IPS-18c (cell line): ENCODE data around the gene PHLDB1.

Source experiments
- H3K4me3 ChIP-seq: 2 replicates; pipeline ENCODE4 v1.7.0; 2013; ENCODE audit warnings: low read depth, mild to moderate bottlenecking, low read length, moderate library complexity; ENCODE audit not compliant: insufficient read depth
- H3K9me3 ChIP-seq: one replicate; pipeline ENCODE4 v1.6.1; 2013; ENCODE audit warnings: mild to moderate bottlenecking, low read length, moderate library complexity; ENCODE audit not compliant: control insufficient read depth, insufficient read depth

Gene PHLDB1

DNA sequence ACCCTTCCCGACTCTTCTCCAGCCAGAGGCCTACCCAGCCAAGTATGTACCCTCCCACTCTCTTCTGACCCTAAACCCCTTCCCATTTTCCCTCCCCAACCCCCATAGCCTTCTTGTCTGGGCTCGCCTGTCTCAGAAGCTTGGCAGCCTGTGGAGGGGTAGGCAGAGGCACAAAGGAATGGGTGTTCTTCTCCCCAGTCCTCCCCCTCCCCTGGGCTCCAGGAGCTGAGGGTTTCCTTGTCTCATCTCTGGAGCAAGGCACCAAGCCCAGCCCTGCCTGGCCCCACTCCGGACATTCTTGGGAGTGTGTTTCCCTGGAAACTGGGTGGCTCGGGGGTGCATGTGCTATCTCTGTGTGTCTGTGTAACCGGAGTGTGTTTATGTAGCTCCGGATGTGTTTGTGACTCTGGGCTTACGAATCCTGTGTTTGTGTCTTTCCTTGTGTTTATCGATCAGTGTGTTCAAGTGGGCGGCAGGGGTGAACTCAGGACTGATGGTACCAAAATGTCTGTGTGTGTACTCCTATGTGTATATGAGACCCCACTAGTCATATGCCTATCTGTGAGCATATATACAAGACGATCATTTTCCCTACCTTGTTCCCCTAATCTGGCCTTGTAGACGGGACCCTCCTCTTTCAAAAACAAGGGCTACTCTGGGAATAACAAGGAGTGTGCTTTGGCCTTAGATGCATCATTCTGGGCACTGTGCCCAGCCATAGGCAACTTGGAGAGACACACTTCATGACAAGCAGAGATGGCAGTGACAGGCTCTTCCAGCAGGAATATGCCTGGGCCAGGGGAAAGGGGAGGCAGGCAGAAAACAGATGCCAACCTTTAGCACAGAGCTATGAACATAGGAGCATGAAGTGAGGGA, 10.9 kb downstream of the PHLDB1 start:
- Histone ChIP-seq H3K4me3 (no peak overlapping the region), H3K9me3 (no peaks in the 10 kb centered on the region)

DNA sequence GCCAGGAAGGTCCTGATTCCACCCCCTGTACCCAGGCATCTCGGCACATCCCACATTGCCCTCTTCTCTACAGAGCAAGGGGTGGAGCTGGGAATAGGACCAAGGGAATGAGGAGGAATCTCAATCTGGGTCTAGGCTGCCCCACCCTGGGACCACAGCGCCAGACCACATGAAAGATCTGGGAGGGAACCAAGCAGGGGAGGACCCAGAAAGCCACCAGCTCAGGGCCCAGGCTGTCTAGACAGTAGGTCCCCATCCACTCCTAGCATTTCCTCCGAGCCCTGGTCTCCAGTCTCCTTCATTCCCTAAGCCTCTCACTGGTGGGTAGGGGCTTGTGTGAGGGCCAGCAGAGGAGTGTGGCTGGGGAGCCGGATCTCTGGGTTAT, 11.6 kb downstream of the PHLDB1 start:
- no peak overlapping the region for H3K4me3 ChIP-seq

GRCh38 chr11:118619444-118620197, 12.2 kb downstream of the PHLDB1 start:
- no peaks in the 10 kb centered on the region for H3K9me3 ChIP-seq
- H3K4me3 ChIP-seq = no peak overlapping the region

More for the DNA sequence above, 11.6 kb downstream of the PHLDB1 start:
- H3K9me3 ChIP-seq = no peaks in the 10 kb centered on the region

DNA sequence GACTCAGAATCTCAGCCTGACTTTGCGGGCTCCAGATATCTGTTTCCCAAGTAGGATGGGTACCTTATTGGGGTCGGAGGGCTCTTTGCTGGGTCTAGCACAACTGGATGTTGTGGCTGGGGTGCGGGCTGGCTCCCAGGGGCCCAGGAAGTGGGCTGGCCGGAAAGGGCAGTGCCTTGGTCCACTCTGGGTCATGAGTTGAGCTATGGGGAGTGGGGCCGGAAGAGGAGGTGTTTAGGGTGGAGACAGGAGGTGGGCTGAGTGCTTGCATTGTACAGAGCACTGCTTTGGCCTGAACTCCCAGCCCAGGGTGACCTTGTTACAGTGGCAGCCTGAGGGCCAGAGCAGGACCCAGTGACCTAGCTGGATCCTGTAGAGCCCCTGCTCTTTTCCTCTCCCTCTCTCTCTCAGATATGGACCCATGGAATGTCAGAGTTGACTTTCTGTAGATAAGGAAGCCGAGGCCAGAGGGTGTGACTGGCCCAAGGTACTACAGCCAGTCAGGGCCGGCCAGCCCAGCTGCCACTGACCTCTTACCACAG, 13.2 kb downstream of the PHLDB1 start:
- Histone ChIP-seq H3K9me3 (no peaks in the 10 kb centered on the region), H3K4me3 (peak overlapping the region; percentile 81)

GRCh38 chr11:118621071-118621783, 13.8 kb downstream of the PHLDB1 start:
- Histone ChIP-seq H3K4me3 (peak overlapping the region; percentile 81), H3K9me3 (no peaks in the 10 kb centered on the region)

- Histone ChIP-seq H3K4me3 (peak overlapping the region; percentile 81), H3K9me3 (no peaks in the 10 kb centered on the region)
Observed at GRCh38 chr11:118621784-118622375, 14.5 kb downstream of the PHLDB1 start.

- Histone ChIP-seq H3K4me3 (peak overlapping the region; percentile 81), H3K9me3 (no peaks in the 10 kb centered on the region)
Observed at GRCh38 chr11:118622376-118623268, 15.2 kb downstream of the PHLDB1 start.

DNA sequence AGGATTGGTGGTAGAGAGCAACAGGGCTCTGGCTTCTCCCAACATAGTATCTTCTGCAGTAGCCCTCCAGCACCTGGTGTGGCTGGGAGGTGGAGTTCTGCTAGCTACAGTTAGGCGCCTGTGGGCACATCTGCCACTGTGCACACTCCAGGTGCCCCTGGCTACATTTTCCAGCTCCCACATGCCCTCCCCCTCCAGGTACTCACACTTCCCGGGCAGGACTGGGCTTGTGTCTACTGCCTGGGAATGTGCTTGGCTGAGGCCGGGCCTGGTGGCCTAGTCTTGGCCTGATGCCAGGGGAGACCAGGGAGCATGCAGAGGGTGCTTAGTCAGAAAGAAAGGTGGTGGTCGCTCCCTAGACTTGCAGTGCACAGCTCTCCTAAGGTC, 15.8 kb downstream of the PHLDB1 start:
- no peak overlapping the region for H3K4me3 ChIP-seq
- H3K9me3 ChIP-seq = no peaks in the 10 kb centered on the region

DNA sequence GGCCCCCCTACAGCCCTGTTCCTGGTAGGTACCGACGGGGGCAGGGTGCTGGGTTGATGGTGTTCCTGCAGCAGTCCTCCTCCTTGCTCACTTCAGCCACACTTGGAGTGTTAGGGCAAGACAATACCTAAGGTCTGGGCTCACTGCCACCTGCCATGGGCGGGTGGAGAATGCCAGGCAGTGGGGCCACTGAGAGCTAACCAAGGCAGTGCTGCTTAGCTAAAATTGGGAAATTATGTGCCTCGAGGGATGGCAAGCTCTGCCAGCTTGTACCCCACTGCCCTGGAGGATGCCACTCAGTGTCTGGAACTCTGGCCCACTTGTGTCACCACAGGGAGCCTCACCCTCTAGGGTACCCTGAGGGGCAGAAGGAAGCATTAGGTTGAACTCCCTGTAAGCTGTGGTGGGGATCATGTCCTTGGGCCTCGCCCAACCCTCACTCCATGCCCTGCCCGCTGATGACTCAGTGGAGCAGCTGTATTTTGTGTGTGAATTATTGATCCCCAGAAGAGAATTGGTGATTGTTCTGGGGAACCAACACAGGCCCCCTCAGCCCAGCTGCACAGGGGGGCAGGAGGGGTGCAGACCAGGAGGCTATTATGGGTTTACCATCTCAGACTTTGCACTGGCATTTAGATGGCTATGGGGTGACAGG, 17.7 kb downstream of the PHLDB1 start:
- no peak overlapping the region for H3K4me3 ChIP-seq

DNA sequence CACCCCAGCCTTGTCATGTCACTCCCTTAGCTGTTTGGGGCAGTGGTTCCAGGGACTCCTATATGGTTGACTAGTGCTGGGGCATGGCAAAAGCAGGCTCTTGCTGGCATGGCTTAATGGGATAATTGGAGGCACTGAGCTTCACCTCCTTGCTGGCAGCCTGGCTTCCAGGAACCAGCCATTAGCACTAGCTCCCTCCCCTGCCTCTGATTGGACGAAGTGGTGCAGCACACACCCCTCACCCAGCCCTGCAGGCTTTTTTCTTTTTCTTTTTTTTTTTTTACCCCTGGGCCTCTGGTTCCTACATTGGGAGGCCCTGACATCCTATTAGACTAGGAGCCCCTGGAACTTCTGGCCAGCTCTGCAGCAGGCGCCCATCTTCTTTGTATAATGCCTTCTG, 18.6 kb downstream of the PHLDB1 start:
- Histone ChIP-seq H3K4me3 (no peak overlapping the region), H3K9me3 (no peaks in the 10 kb centered on the region)

More for the DNA sequence above, 17.7 kb downstream of the PHLDB1 start:
- H3K9me3 ChIP-seq = no peaks in the 10 kb centered on the region

DNA sequence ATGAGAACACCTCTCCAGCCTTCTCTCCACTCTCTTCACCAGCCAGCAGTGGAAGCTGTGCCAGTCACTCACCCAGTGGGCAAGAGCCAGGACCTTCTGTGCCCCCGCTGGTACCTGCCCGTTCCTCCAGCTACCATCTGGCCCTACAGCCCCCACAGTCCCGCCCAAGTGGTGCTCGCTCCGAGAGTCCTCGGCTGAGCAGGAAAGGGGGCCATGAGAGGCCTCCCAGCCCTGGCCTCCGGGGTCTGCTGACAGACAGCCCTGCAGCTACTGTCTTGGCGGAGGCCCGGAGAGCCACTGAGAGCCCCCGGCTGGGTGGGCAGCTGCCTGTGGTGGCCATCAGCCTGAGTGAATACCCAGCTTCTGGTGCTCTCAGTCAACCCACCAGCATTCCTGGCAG, 20.2 kb downstream of the PHLDB1 start:
- no peaks in the 10 kb centered on the region for H3K9me3 ChIP-seq
- H3K4me3 ChIP-seq = no peak overlapping the region

- H3K9me3 ChIP-seq = no peaks in the 10 kb centered on the region
- no peak overlapping the region for H3K4me3 ChIP-seq
Observed at GRCh38 chr11:118628031-118628430, 20.6 kb downstream of the PHLDB1 start.

- no peaks in the 10 kb centered on the region for H3K9me3 ChIP-seq
- H3K4me3 ChIP-seq = no peak overlapping the region
Observed at GRCh38 chr11:118628432-118628831, 21.0 kb downstream of the PHLDB1 start.

DNA sequence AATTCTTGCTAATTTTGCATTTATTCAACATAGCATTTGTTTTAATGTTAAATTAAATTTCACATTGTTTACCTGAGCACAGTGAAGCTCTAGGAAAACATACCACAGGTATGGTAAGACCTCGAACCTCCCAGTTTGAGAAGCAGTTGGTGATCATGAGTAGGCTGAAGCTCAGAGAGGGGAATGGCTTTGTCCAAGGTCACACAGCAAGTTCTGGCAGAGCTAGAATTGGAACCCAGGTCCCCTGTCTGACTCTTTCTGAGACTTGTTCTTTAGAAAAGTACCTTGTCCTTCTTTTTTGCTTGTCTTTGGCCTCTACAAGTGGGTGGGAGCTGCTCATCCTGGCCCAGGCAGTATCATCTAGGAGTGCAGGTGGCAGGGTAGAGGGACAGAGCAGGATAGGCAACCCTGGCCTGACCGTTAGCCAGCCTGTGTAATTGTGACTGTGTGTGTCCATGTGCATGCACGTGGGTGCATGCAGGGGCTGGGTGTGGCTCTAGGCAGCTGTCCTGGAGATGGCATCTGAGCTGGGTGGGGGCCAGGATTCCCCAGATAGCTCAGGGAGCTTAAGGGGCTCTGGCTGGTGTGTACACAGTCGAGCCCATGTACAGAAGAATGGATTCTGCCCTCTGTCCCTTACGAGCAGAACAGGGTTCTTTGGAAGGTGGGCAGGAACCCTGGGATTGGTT, 21.6 kb downstream of the PHLDB1 start:
- Histone ChIP-seq H3K4me3 (no peak overlapping the region), H3K9me3 (no peaks in the 10 kb centered on the region)
